ENCODE data around the gene ATP13A4. TPM values are rescaled to one million over a fixed set of nuclear protein-coding genes. Genes with fewer than 3 reads are reported as not detected.

ATP13A4 gene
- total and polyA plus RNA-seq, 4 donors, result 0.23 to 2.7 (median 0.50) TPM

- Histone ChIP-seq H3K9ac (ENCODE audit: low read depth in 1 of 2, low read length in 2 of 2) (no peak overlapping the region), H3K27ac (ENCODE audit: low read depth in 1 of 2, low read length in 2 of 2) (no peak overlapping the region)
- no peak for DNase-seq (ENCODE audit: low spot score)
Measured at GRCh38 chr3:193391902-193392301, 162.8 kb downstream of the ATP13A4 start.

GRCh38 chr3:193389335-193389734 is 165.4 kb downstream of the ATP13A4 start:
- no peak for TF ChIP-seq NR2F2 (IDR thresholded peaks at IDR 0.05)
- TF ChIP-seq MAX (IDR thresholded peaks at IDR 0.05), result no peak
- TF ChIP-seq TAF1 (conservative IDR thresholded peaks at IDR 0.05), result no peak
- TF ChIP-seq HNF4G (IDR thresholded peaks at IDR 0.05), result no peak
- TF ChIP-seq HNF4A (conservative IDR thresholded peaks at IDR 0.05), result no peak
- no peak for TF ChIP-seq CTCF (IDR thresholded peaks at IDR 0.05; ENCODE audit: low read depth, low read length, missing input control)
- TF ChIP-seq SP1 (IDR thresholded peaks at IDR 0.05), result no peak
- TF ChIP-seq REST (IDR thresholded peaks at IDR 0.05), result no peak
- TF ChIP-seq EGR1 (IDR thresholded peaks at IDR 0.05; ENCODE audit: low read depth in 2 of 2), result no peak
- no peak for TF ChIP-seq JUND (IDR thresholded peaks at IDR 0.05)
- TF ChIP-seq RAD21 (IDR thresholded peaks at IDR 0.05), result no peak
- TF ChIP-seq ZBTB33 (IDR thresholded peaks at IDR 0.05), result no peak
- TF ChIP-seq FOXA1 (IDR thresholded peaks at IDR 0.05), result no peak
- H3K36me3 ChIP-seq (ENCODE audit: control insufficient read depth in 4 of 4, insufficient read depth in 3 of 4, low read depth in 1 of 4, low read length in 3 of 4), result no peaks in the 10 kb centered on the region
- 75% methylated on average over 2 of the region's 2 CpGs for WGBS

More at GRCh38 chr3:193391902-193392301, 162.8 kb downstream of the ATP13A4 start:
- H3K4me3 ChIP-seq (ENCODE audit: low read depth in 1 of 3, low read length in 3 of 3), result no peak overlapping the region
- no peaks in the 10 kb centered on the region for H3K4me1 ChIP-seq (ENCODE audit: control insufficient read depth in 4 of 4, insufficient read depth in 4 of 4, low read length in 3 of 4)
- H3K9me3 ChIP-seq (ENCODE audit: control insufficient read depth in 4 of 4, low read length in 3 of 4), result no peaks in the 10 kb centered on the region
- TF ChIP-seq SP1 (IDR thresholded peaks at IDR 0.05), result no peak
- TF ChIP-seq EGR1 (IDR thresholded peaks at IDR 0.05; ENCODE audit: low read depth in 2 of 2), result no peak
- TF ChIP-seq FOXA2 (IDR thresholded peaks at IDR 0.05), result no peak
- TF ChIP-seq CTCF (IDR thresholded peaks at IDR 0.05; ENCODE audit: low read depth, low read length, missing input control), result no peak
- no peak for TF ChIP-seq RXRA (IDR thresholded peaks at IDR 0.05)
- no peak for TF ChIP-seq JUND (IDR thresholded peaks at IDR 0.05)
- no peak for TF ChIP-seq HNF4A (conservative IDR thresholded peaks at IDR 0.05)
- no peaks in the 10 kb centered on the region for H3K36me3 ChIP-seq (ENCODE audit: control insufficient read depth in 4 of 4, insufficient read depth in 3 of 4, low read depth in 1 of 4, low read length in 3 of 4)
- WGBS, result 82% methylated on average over 3 of the region's 3 CpGs
- H3K27me3 ChIP-seq (ENCODE audit: control insufficient read depth in 4 of 4, insufficient read depth in 4 of 4, low read length in 3 of 4), result no peaks in the 10 kb centered on the region

More at GRCh38 chr3:193389335-193389734, 165.4 kb downstream of the ATP13A4 start:
- Histone ChIP-seq H3K27ac (ENCODE audit: low read depth in 1 of 2, low read length in 2 of 2) (no peak overlapping the region), H3K9me3 (ENCODE audit: control insufficient read depth in 4 of 4, low read length in 3 of 4) (no peaks in the 10 kb centered on the region), H3K27me3 (ENCODE audit: control insufficient read depth in 4 of 4, insufficient read depth in 4 of 4, low read length in 3 of 4) (no peaks in the 10 kb centered on the region), H3K4me1 (ENCODE audit: control insufficient read depth in 4 of 4, insufficient read depth in 4 of 4, low read length in 3 of 4) (no peaks in the 10 kb centered on the region), H3K9ac (ENCODE audit: low read depth in 1 of 2, low read length in 2 of 2) (no peak overlapping the region), H3K4me3 (ENCODE audit: low read depth in 1 of 3, low read length in 3 of 3) (no peak overlapping the region)
- peak; percentile 8 for DNase-seq (ENCODE audit: low spot score)
